Sigmoid colon (tissue), 4 donors: ENCODE data around the gene CEBPG.

Source experiments
- EP300 ChIP-seq, 4 donors: sonication (generic); formaldehyde crosslinking; IDR thresholded peaks; one replicate each; pipeline ENCODE4 v1.6.1; 2017; ENCODE audit warnings: antibody characterized with exemption in 4 of 4
- POLR2A ChIP-seq, 2 donors: fragments of 450-650 bp; IDR thresholded peaks; one replicate each; pipeline ENCODE4 v1.6.1; 2016; ENCODE audit warnings: antibody characterized with exemption in 2 of 2, mild to moderate bottlenecking in 2 of 2, moderate library complexity in 2 of 2
- POLR2AphosphoS5 ChIP-seq, 4 donors: sonication (generic); formaldehyde crosslinking; IDR thresholded peaks; one replicate each; pipeline ENCODE4 v1.6.1; 2017; ENCODE audit warnings: antibody characterized with exemption in 4 of 4
- TF ChIP-seq, protein P1 (sequence below), 4 experiments: fragments of 450-650 bp in 3 of 4; fragments of 200-600 bp in 1 of 4; IDR thresholded peaks; one replicate each; pipeline ENCODE4 v1.5.1; 2016 to 2019; ENCODE audit warnings: antibody characterized with exemption in 4 of 4, mild to moderate bottlenecking in 3 of 4, moderate library complexity in 2 of 4

DNA sequence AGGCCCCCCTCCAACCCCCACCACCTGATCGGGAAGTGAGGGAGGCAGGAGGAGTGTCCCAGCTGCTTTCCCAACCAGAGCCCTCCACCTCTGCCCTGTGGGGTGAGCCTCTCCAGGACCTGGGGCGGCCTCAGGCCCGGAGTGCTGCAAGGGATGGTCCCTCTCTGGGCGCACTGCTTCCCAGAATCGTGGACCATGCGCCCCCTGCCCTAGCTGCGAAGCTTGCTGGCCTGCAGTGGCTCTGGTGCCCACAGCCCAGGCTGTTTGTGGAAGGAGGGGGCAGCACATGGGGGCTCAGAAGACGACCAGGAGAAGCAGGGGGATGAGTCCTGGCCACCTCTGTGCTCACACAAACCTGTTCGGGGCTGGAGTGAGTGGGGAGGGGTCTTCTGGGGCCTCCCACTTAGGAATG lies 33.6 kb downstream of the CEBPG start:
- TF ChIP-seq POLR2A (IDR thresholded peaks at IDR 0.05) (no peak), POLR2AphosphoS5 (IDR thresholded peaks at IDR 0.05) (no peak), EP300 (IDR thresholded peaks at IDR 0.05) (no peak)
- TF ChIP-seq, protein P1, sequence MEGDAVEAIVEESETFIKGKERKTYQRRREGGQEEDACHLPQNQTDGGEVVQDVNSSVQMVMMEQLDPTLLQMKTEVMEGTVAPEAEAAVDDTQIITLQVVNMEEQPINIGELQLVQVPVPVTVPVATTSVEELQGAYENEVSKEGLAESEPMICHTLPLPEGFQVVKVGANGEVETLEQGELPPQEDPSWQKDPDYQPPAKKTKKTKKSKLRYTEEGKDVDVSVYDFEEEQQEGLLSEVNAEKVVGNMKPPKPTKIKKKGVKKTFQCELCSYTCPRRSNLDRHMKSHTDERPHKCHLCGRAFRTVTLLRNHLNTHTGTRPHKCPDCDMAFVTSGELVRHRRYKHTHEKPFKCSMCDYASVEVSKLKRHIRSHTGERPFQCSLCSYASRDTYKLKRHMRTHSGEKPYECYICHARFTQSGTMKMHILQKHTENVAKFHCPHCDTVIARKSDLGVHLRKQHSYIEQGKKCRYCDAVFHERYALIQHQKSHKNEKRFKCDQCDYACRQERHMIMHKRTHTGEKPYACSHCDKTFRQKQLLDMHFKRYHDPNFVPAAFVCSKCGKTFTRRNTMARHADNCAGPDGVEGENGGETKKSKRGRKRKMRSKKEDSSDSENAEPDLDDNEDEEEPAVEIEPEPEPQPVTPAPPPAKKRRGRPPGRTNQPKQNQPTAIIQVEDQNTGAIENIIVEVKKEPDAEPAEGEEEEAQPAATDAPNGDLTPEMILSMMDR (IDR thresholded peaks at IDR 0.05): no peak
